ENCODE measurements around the gene RAD51B.
A peak's percentile ranks its signal among the peaks of the same experiment; 100 is the strongest.

RAD51B gene

DNA sequence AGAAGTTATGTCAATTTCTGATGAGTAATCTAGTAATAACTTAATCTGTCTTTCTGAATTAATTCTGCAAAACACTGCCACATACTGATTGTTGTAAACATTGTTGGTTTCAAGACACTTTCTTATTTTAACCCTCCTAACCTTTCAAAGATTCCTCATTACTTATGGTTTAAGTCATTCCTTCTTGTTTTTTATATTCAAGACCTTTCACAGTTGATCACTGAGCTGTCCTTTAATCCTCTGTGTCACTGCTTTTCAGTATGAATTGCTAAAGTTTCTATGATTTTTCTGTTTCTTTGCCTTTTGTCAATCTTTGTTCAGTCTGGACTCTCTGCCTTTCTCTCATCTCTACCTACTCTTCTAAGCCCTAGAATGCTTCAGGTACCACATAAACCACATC is 164.7 kb downstream of the RAD51B start:
- no peak for DNase-seq (ENCODE audit: low read depth)

DNA sequence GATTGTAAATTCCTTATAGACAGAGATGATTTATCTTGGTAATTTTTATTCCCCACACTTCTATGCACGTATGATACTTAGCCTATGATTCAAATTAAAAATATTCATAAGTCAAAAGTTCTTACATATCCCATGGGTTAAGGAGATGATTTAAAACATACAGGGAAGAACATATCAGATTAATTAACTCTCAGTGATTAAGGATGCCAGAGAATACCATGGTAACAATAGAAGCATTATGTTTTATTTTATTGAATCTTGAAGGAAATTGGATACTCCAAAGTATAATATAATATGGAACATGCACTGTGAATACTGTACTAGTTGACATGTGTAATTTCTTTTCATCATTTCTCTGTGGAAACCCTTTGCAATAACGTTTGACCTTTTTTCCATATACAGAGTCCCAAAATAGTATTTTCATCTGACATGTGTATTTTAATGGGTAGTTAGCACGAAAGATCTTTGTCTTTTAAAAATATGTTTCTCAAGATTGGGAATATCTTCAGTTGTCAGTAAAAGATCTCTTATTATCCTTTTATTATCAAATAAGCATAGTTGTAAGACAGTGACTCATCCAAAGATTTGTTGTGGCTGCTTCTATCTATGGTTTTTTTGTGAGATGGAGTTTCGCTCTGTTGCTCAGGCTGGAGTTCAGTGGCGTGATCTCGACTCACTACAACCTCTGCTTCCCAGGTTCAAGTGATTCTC is 166.7 kb downstream of the RAD51B start:
- DNase-seq (ENCODE audit: low read depth) = peak; percentile 88

DNA sequence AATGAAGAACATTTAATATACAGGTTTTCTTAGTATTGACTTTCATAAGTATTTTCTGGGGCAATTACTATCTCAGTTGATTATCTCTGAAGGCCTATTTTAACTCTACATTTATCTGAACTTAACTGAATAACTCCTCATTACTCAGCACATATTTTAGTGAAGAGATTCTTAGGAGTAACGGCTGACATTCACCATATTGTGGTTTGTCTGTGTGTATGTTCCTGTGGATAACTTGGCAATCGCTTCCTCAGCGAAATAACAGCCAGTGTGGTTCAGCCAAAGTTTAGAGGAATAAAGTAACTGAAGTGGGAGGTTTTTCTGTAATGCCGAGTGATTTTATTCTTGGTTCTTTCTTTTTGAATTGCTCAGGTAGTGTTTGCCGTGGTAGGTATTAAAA is 168.0 kb downstream of the RAD51B start:
- DNase-seq (ENCODE audit: low read depth) = peak; percentile 98

DNA sequence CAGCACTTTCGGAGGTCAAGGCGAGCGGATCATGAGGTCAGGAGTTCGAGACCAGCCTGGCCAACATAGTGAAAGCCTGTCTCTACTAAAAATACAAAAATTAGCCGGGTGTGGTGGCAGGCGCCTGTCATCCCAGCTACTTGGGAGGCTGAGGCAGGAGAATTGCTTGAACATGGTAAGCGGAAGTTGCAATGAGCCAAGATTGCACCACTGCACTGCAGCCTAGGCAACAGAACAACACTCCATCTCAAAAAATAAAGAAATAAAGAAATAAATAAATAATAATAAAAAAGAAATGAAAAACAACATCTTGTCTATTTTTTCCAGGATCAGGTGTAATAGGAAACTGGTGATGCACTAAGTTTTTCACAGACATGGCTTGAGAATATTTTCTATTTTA is 168.6 kb downstream of the RAD51B start:
- DNase-seq (ENCODE audit: low read depth) = peak; percentile 18

DNA sequence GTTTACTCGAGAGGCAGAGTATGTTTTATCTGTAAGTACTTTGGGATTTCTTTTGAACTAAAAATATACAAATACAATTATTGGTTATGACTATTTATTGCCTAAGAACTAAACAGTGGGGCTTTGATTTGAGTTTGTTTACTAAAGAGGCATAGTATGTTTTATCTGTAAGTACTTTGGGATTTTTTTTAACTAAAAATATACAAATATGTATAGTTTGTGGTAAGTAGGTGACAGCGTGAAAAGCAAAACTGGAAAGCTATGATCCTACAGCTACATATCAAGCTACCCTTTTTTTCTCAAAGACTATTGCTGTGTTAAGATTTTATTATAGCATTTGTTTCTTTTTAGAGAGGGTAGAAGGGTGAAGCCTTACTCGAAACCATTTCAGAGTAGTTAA is 171.0 kb downstream of the RAD51B start:
- no peak for DNase-seq (ENCODE audit: low read depth)

DNA sequence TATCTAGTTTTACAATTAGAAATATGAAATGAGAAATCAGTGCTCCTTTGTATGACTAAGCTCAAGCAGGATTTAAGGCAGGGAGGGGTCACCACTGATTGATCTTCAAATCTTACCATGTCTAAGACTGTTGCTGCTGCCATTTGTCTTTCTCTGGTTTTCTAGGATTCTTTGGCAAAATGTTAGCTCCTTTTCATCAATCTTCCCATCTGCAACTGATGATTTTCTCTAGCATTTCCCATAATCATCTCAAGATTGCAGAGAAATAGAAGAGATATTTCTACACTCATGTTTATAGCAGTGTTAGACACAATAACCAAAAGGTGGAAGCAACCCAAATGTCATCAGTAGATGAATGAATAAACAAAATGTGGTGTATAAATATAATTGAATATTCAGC is 175.0 kb downstream of the RAD51B start:
- no peak for DNase-seq (ENCODE audit: low read depth)

DNA sequence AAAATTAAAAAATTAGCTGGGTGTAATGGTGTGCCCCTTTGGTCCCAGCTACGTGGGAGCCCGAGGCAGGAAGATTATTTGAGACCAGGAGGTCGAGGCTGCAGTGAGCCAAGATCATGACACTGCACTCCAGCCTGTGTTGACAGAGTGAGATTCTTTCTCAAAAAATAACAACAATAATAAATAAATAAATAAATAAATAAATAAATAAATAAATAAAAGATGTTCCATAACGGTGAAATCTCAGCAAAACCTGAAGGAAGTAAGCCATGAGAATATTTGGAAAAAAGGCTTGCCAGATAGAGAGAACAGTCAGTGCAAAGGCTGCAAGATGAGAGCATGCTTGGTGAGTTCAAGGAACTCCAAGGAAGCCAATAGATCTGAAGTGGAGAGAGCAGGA is 176.7 kb downstream of the RAD51B start:
- no peak for DNase-seq (ENCODE audit: low read depth)

DNA sequence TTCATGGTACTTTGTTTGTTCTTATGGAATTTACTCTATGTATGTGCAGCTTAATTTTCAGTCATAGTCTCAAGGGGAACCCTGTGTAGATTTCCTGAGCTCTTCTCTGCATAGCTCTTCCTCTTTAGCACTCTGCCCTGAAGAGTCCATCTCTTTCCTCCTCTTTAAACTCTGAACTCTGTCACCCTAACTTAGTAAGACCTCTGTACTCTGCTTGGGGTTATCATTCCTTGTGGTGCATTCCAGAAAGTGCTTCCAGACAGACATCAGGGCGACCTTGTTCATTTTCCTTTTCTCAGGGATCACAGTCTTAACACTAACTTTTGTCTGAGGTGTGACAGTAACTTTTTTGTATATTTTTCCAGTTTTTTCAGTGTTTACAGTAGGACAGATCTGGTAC is 179.3 kb downstream of the RAD51B start:
- DNase-seq (ENCODE audit: low read depth) = no peak

DNA sequence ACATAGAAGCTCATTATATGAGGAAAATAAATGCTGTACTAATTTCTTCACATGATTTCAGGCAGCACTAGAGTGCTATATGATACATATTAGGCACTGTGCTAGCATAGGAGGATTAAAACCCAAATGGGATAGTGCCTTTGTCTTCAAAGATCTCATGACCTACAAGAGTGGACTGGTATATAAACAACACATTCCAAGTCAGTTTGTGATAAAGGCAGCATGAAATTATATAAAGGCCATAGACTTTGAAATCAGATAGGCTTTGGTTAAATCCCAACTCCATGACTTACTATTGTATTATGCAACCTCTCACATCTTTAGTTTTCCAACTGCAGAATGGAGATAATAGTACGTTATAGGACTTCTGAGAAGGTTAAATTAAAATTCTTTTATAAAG is 179.7 kb downstream of the RAD51B start:
- peak; percentile 68 for DNase-seq (ENCODE audit: low read depth)

DNA sequence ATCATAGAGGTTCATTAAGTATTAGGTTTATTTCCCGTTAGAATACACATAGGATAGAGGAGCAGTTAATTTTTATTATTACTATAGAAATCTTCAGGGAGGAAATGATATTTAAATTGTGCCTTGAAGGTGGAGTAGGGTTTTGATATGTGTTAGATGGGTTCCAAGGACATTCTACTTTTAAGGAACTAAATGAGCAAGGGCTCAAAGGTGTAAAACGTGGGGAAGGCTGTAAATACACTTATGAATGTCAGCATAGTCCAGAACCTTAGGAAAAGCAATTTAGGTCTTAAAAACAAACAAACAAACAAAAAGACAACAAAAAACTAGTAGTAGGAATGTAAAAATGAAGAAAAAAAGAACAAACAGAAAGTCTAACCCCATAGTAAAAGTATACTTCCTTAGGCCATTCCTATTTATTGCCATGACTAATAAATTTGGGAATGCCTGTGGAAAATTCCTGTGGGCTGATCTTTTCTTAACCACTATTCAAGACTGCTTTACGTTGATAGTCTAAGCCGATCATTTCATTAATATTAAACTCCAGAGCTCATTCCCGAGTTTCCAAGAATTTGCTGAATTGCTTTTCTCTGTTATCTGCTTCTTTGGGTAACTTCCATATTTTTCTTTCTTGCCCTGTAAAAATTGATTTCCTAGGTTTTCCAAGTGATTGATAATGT is 180.3 kb downstream of the RAD51B start:
- DNase-seq (ENCODE audit: low read depth) = peak; percentile 88

DNA sequence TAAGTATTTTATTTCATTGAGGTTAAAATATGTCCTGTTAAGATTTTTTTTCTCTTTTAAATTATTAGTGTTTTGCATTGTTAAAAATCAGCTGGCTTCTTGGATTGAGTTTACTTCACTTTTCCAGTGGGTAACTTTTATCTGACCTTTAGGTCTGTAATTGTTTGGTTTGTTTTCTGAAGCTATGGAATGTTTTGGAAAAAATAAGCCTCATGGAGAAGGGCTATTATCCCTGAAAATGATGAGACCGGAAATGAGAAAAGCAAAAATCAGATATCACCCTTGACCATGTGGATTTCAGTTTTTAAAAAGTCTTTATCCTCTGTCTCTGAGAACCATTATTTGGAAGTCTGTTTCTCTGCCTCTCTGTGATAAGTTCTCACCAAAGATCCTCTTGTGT is 180.9 kb downstream of the RAD51B start:
- no peak for DNase-seq (ENCODE audit: low read depth)

DNA sequence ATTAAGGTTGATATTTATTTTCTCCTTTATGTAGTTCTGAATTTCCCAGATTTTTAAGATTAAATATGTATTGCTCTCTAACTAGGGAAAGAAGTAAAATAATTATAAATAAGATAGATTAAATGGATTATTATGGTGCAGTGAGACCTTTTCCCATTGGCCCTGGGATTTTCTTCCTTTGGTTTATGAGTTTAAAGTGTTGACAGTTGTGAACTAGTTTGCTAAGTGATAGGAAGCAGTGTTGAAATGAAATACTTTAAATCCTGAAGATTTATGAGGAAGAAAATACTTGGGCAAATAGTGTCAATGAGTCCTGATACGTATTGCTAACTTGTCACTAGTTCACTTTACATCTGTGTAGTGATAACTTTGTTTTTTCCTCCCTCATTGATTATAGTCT is 188.9 kb downstream of the RAD51B start:
- no peak for DNase-seq (ENCODE audit: low read depth)

DNA sequence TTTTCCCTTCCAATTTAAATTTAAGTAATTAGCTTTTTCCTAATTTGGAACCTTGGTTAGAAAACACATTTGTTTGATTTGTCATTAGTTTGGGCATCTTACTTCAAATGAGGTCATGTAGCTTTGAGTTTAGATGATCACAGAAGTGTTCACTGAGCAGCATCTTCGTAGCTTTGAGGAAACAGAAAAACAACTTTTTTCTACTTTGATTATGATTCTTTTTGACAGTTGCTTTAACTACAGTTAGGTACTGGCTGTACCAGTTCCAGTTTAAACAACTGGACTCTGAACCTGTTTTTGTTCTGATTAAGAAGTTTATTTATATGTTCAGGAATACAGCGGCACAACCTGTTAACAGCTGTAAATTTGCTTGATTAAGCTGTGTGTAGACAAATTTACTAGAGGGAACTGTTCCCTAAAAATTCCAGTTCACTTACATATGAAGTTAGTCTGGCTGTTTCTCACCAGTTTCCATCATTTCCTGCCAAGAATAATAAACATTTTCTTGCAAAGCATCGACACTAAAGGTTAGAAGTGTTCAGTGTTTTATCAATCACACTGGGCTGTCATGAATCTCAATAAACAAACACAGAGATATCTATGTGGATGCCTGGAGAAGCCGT is 191.9 kb downstream of the RAD51B start:
- DNase-seq (ENCODE audit: low read depth) = no peak

DNA sequence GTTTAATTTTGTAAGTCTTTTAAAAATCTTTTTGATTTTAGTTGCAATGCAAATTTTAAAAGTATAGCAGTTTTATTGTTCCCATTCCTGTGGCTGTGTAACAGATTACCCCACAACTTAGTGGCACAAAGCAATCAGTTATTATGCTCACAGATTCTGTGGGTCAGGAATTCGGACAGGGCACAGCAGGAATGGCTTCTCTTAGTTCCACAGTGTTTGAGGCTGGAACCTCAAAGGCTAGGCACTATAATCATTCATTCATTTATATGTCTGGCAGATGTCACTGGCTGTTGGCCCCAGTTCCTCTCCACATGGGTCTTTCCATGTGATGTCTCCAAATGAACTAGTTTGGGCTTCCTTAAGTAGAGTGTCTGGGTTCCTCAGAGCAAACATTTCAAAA is 193.3 kb downstream of the RAD51B start:
- no peak for DNase-seq (ENCODE audit: low read depth)

DNA sequence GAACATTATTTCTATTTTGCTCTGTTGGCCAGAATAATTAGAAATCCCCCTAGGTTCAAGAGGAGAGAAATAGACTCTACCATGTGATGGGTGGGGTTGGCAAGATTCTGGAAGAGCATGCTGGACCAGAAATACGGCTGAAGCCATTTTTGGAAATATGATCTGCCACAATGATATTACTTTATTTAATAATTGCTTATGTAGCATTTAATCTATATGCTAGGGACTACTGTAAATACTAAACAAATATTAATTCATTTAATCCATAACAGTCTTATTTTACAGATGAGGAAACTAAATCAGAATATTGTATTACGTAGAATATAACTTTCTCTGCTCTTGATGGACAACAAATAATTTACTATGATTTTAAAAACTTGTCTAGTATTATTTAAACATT is 193.7 kb downstream of the RAD51B start:
- no peak for DNase-seq (ENCODE audit: low read depth)

DNA sequence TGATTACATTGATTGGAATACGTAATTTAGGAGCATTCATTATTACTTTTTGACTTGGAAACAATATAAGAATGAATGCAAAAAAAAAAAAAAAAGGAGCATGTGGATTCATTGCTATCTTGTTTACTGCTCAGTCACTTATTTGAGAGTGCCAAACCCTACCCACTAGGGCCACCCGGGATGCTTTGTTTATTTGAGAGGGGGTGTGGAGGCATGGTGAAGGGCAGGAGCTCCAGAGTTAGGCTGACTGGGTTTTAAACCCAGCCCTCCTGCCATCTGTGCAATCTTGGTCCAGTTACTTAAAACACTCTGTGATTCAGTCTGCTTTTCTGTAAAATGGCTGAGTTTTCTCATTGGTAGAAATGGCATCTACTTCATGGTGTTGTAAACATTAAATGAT is 195.2 kb downstream of the RAD51B start:
- DNase-seq (ENCODE audit: low read depth) = no peak

DNA sequence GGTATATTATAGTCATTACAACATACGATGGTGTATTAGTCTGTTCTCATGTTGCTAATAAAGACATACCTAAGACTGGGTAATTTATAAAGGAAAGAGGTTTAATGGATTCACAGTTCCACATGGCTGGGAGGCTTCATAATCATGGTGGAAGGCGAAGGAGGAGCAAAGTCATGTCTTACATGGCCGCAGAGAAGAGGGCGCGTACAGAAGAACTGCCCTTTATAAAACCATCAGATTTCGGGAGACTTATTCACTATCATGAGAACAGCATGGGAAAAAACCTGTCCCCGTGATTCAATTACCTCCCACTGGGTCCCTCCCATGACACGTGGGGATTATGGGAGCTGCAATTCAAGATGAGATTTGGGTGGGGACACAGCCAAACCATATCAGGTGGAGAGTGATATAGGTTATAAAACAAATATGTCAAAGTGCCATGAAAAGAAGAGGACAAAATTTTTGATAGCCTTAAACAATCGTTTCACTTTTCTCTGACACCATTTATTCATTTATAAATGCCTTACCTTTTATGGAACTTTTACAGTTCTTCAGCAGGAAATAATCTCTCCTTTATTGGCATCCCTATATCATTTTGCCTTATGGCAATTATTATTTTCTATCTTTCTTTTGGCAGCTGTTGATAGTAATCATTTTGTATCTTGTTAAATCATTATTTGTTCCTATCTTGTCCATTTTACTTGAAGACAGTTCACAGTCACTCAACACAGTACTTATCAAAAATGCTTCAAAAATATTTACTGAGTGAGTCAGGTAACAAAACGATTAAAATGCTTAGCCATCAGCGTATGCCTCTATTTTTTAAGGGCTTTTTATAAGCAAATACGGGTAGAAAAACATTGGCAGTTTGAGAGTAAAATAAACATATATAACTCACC is 196.0 kb downstream of the RAD51B start:
- no peak for DNase-seq (ENCODE audit: low read depth)

DNA sequence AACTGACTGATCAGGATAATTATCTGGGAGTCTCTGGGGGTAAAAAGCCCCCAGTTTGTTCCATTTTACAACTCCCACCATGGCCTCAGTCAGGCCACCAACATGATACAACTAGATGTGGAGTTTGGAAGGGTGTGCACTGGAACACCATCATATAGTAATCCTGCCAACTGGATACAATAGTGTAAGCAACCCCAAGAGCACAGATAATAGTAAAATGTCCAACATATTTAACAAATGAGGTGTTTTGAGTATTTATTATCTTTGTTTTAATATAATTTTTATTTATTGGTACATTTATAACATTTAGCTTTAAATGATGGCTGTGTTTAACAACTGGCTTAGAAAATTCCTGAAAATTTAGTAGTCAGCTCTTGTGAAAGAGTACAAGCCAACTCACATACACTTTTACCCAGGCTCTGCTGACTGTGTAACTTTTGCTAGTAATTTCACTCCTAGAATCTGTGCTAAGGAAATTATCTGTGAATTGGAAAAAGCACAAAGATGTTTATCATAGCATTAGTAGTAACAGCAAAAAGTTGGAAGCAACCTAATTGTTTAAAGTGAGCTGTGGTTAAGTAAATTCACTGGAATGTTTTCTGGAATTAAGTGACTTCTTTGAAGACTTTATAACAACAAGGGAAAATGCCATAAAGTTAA is 196.8 kb downstream of the RAD51B start:
- DNase-seq (ENCODE audit: low read depth) = peak; percentile 64

DNA sequence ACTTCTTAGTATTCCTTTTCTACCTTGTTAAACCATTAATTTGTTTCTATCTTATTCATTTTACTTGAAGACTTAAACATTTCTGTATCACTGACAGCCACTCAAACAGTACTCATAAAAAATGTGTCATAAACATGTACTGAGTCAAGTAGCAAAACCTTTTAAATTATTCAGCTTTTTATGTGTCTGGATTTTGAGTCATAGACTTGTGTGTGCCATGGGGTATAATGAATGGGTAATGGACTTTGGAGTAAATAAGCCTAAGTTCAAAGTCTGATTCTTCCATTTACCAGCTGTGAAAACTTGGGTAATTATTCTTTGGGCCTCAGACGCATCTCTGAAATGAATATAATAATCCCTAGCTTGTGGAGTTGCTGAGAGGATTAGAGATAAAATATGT is 199.0 kb downstream of the RAD51B start:
- DNase-seq (ENCODE audit: low read depth) = peak; percentile 44

DNA sequence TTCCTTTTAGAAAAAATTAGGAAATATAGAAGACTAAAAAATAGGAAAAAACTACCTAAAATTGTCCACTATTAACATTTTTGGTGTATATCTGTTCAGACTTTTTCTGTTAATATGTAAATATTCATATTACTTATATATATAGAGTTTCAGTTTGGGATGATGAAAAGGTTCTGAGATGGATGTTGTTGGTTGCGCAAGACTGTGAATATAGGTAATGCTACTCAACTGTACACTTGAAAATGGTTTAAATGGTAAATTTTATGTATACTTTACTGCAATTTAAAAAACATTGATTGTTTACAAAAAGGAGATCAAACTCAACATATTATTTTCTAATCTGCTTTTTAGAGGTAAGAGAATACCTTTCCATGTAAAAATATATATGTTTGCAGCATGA is 200.9 kb downstream of the RAD51B start:
- DNase-seq (ENCODE audit: low read depth) = no peak

DNA sequence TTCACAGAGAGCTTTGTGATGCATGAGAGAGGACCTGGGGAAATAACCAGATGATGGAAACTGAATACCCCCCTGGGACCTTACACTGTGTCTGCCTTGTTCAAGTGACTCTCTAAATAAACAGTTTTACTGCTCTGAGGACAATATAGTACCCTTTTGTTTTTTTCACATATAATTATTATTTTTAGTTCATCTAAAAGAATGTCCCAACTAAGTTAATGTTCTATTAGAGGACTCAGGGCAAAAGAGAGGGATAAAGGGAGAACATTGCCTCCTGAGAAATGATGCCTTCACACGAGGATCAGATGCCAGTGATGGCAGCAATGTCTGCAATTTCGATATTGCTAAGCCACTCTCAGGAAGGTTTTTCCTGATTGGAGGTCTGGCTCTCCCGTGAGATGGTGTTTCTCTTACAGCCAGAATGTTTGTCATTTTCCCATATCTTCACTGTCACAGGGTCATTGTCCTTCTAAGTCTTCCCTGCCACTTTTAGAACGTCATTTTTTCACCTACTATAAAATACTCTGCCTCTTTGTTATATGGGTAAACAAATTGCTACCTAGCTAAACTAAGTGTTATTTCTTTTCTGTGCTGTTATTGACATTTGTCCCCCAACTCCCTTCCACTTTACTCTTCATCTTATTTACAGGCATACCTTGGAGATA is 201.6 kb downstream of the RAD51B start:
- no peak for DNase-seq (ENCODE audit: low read depth)

Measured in amniotic epithelial cell (primary cell).